Esophagus squamous epithelium (tissue), 4 donors: ENCODE measurements around the gene B3GALNT2.

Experiments used
- CTCF ChIP-seq, 6 experiments: fragments of 450-650 bp in 4 of 6; fragments of 200-600 bp in 2 of 6; sonication (generic) in 2 of 6; IDR thresholded peaks; one replicate each; pipeline ENCODE4 v1.5.1; 2016 to 2019; ENCODE audit warnings: antibody characterized with exemption in 6 of 6, mild to moderate bottlenecking in 4 of 6, moderate library complexity in 4 of 6
- POLR2A ChIP-seq, 4 donors: fragments of 450-650 bp; IDR thresholded peaks; one replicate each; pipeline ENCODE4 v1.6.1; 2017; ENCODE audit warnings: antibody characterized with exemption in 4 of 4, mild to moderate bottlenecking in 4 of 4, moderate library complexity in 3 of 4

GRCh38 chr1:235455823-235456222, 48.4 kb downstream of the B3GALNT2 start:
- TF ChIP-seq CTCF (IDR thresholded peaks at IDR 0.05) (no peak), POLR2A (IDR thresholded peaks at IDR 0.05) (no peak)
